ACC112 (cell line): ENCODE measurements around the gene LHPP.

Experiments
- H2AFZ ChIP-seq: fragments of 200-600 bp; sonication (generic); one replicate; pipeline ENCODE4 v1.6.0; 2017; ENCODE audit warnings: antibody characterized with exemption, low read length; ENCODE audit not compliant: unreplicated experiment
- H3K27ac ChIP-seq: fragments of 200-600 bp; sonication (generic); 2 replicates; pipeline ENCODE4 v1.5.1; 2014; ENCODE audit warnings: low read depth, mild to moderate bottlenecking, antibody characterized with exemption, low read length, moderate library complexity
- H3K27me3 ChIP-seq: fragments of 200-600 bp; sonication (generic); 2 replicates; pipeline ENCODE4 v1.6.1; 2014; ENCODE audit warnings: mild to moderate bottlenecking, antibody characterized with exemption, low read length, moderate library complexity, mixed read lengths; ENCODE audit not compliant: insufficient read depth
- H3K36me3 ChIP-seq: fragments of 200-600 bp; sonication (generic); 2 replicates; pipeline ENCODE4 v1.6.1; 2016; ENCODE audit warnings: mild to moderate bottlenecking, antibody characterized with exemption, low read length, moderate library complexity, mixed read lengths; ENCODE audit not compliant: insufficient read depth
- H3K4me1 ChIP-seq: fragments of 200-600 bp; sonication (generic); one replicate; pipeline ENCODE4 v1.6.1; 2016; ENCODE audit warnings: low read length, mixed read lengths; ENCODE audit not compliant: insufficient read depth, unreplicated experiment, control insufficient read depth
- H3K4me3 ChIP-seq: fragments of 200-600 bp; sonication (generic); 2 replicates; pipeline ENCODE4 v1.5.1; 2014; ENCODE audit warnings: mild to moderate bottlenecking, low read depth, low read length
- H3K79me2 ChIP-seq: fragments of 200-600 bp; sonication (generic); one replicate; pipeline ENCODE4 v1.6.0; 2016; ENCODE audit warnings: low read length; ENCODE audit not compliant: control insufficient read depth, unreplicated experiment, insufficient read depth

The LHPP gene

DNA sequence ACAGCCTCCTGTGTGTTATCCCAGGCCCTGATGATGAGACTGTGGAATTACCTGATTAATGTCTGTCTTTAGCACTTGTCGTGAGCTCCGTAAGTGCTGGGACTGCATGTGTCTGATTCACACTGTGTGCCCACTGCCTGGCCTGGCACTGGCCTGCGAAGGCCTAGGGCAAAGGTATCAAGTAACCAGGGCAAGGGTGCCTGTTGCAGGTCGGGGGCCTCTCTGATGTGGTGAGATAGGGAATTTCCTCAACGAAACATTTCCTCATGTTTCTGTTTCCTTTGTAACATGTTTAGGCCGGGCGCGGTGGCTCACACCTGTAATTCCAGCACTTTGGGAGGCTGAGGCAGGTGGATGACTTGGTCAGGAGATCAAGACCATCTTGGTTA, 50.4 kb downstream of the LHPP start:
- H3K4me3 ChIP-seq: no peak overlapping the region
- no peak overlapping the region for H3K27ac ChIP-seq
- H3K79me2 ChIP-seq: no peaks in the 10 kb centered on the region
- no peak overlapping the region for H2AFZ ChIP-seq
- no peaks in the 10 kb centered on the region for H3K27me3 ChIP-seq
- H3K4me1 ChIP-seq: no peaks in the 10 kb centered on the region
- no peaks in the 10 kb centered on the region for H3K36me3 ChIP-seq

DNA sequence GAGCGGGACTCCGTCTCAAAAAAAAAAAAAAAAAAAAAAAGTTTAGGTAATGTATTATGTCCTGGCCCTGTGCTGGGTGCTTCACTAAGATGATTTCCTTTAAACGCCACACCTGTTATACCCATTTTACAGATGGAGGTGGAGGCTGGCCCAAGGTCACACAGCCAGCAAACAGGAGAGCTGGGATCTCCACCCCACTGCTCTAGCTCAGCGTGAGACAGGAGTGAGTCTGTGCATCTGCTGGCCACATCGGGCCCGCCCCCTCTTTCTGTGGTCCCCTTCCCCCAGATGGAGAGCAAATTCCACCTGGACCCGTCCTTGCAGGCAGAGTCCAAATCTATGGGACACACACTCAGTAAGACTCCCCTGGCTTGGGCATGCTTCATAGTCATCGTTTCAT, 51.0 kb downstream of the LHPP start:
- Histone ChIP-seq H2AFZ (no peak overlapping the region), H3K79me2 (no peaks in the 10 kb centered on the region), H3K4me3 (no peak overlapping the region), H3K4me1 (no peaks in the 10 kb centered on the region), H3K27ac (no peak overlapping the region), H3K27me3 (no peaks in the 10 kb centered on the region), H3K36me3 (no peaks in the 10 kb centered on the region)

DNA sequence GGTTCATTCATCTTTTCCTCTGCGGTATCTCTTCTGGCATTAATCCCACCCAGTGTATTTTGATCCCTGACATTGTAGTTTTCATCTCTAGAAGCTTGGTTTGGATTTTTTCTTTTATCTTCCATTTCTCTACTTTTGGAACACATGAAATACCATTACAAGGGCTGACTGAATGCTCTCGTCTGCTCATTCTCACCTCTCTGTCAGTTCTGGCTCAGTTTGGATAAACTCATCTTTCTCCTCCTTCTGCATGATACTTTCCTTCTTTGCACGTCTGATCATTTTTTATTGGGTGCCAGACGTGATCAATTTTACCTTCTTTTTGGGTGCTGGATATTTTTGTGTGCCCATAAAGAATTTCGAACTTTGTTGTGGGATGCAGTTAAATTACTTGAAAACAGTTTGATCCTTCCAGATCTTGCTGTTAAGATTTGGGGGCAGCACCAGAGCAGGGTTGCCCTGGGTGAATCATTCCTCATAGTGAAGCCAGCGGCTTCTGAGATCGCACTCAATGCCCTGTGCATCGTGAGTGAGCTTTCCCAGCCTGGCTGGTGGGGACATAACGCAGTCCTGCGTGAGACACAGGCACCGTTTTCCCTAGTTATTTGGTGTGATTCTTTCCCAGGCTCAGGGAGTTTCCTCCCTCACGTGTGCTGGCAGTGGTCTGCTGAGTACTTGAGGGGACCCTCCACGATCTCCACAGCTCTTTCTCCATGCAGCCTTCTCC, 53.8 kb downstream of the LHPP start:
- H3K27me3 ChIP-seq: no peaks in the 10 kb centered on the region
- H3K79me2 ChIP-seq: no peaks in the 10 kb centered on the region
- H3K36me3 ChIP-seq: no peaks in the 10 kb centered on the region
- H2AFZ ChIP-seq: no peak overlapping the region
- no peak overlapping the region for H3K27ac ChIP-seq
- H3K4me1 ChIP-seq: no peaks in the 10 kb centered on the region
- H3K4me3 ChIP-seq: no peak overlapping the region

DNA sequence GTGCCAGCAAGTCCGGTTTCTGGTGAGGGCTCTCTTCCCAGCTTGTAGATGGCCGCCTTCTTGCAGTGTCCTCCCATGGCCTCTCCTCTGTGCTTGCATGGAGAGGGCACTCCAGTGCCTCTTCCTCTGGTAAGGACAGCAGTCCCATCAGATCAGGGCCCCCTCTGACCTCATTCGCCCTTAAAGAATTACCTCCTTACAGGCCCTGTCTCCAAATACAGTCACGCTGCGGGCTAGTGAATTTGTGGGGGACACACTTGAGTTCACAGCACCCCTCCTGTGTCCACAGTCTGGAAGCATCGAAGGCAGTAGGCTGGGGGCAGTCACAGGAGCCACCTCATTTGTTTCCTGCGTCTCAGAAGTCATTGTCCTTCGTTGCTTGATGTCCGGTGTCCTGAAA, 54.6 kb downstream of the LHPP start:
- Histone ChIP-seq H3K4me1 (no peaks in the 10 kb centered on the region), H3K27ac (no peak overlapping the region), H2AFZ (no peak overlapping the region), H3K4me3 (no peak overlapping the region), H3K27me3 (no peaks in the 10 kb centered on the region), H3K79me2 (no peaks in the 10 kb centered on the region), H3K36me3 (no peaks in the 10 kb centered on the region)

DNA sequence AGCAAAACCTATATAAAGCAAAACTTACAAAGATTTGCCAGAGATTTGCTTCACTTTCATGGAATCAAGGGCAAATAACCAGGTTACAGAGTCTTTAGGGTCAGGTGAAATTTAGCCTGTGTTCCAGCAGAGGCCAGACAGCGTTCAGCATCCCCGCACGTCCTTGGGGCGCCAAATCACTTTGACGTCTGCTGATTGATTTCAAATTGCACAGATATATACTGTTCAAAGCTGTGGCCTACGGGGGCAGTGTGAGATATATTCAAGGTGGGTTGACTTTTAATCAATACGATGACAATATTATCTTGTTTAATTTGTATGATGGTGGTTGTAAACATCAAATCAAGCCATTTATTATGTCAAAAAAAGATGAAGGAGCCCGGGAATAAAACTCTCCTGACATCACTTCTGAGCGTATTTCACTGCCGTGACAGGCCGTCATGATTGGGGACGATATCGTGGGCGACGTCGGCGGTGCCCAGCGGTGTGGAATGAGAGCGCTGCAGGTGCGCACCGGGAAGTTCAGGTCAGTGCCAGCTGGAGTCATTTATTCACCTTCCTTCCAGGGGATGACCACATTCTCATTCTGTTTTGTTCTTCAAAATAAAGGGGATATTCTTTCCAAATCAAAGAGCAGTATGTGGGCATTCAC, 55.2 kb downstream of the LHPP start:
- H3K79me2 ChIP-seq: no peaks in the 10 kb centered on the region
- H2AFZ ChIP-seq: no peak overlapping the region
- H3K27me3 ChIP-seq: no peaks in the 10 kb centered on the region
- no peaks in the 10 kb centered on the region for H3K4me1 ChIP-seq
- H3K4me3 ChIP-seq: no peak overlapping the region
- H3K36me3 ChIP-seq: no peaks in the 10 kb centered on the region
- H3K27ac ChIP-seq: no peak overlapping the region

DNA sequence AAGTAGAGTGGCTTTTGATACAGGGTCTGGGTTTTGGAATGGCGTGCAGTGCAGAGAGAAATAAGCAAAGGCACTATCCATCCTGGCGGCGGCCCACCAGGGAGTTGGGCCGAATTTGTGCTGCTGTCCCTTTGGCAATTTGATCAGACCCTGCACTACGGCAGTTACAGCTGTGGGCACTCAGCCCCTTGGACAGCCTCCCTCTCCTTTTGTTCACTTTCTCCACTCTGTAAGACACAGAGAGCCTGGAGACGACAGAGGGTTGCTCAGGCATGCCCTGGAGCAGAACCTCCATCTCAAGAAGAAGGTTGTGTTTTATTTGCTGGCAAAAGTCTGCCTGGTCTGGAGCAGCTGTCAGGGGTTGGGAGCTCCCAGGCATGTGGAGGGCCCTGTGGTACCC, 55.8 kb downstream of the LHPP start:
- H3K4me3 ChIP-seq: no peak overlapping the region
- no peaks in the 10 kb centered on the region for H3K36me3 ChIP-seq
- no peaks in the 10 kb centered on the region for H3K79me2 ChIP-seq
- no peak overlapping the region for H3K27ac ChIP-seq
- no peaks in the 10 kb centered on the region for H3K4me1 ChIP-seq
- H3K27me3 ChIP-seq: no peaks in the 10 kb centered on the region
- H2AFZ ChIP-seq: no peak overlapping the region

DNA sequence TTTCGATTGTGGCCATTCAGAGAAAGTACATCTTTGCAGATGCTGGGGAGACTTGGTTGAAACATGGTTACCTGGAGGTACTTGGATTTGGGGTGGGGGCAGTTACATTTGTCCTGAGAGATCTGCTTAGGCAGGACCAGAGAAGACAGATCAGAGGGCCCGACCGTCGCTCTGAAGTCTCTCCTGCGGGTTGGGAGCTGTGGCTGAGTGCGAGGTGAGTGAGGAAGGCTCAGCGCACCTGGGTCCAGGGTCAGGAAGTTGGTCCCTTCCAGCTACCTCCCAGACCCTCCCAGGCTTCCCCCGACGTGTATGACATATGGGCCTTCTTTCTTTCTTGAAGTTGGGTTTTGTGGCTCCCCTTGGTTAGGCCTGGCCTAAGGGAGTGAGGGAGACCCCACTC, 56.3 kb downstream of the LHPP start:
- no peaks in the 10 kb centered on the region for H3K4me1 ChIP-seq
- no peak overlapping the region for H3K27ac ChIP-seq
- H2AFZ ChIP-seq: no peak overlapping the region
- H3K4me3 ChIP-seq: no peak overlapping the region
- H3K79me2 ChIP-seq: no peaks in the 10 kb centered on the region
- H3K36me3 ChIP-seq: no peaks in the 10 kb centered on the region
- no peaks in the 10 kb centered on the region for H3K27me3 ChIP-seq

DNA sequence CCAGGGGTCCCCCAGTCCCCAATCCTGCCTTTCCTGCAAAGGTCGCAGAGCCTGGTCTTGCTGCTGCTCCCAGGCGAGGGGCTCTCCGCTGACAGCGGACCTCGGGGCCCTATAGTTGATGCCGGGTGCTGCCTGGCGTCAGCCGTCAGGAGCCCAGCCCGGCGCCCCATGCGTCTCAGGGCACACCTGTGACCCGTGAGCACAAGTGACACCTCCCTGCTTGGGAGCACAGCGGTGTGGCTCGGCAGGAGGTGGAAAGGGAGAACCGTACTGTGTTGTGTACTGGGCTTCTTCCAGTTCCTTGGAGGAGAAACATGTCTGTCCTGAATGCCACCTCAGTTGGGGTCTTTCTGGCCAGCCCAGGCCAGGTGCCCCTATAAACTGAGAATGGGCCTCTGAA, 56.7 kb downstream of the LHPP start:
- no peaks in the 10 kb centered on the region for H3K4me1 ChIP-seq
- H3K79me2 ChIP-seq: no peaks in the 10 kb centered on the region
- no peak overlapping the region for H3K27ac ChIP-seq
- H3K27me3 ChIP-seq: no peaks in the 10 kb centered on the region
- no peaks in the 10 kb centered on the region for H3K36me3 ChIP-seq
- no peak overlapping the region for H3K4me3 ChIP-seq
- H2AFZ ChIP-seq: no peak overlapping the region

DNA sequence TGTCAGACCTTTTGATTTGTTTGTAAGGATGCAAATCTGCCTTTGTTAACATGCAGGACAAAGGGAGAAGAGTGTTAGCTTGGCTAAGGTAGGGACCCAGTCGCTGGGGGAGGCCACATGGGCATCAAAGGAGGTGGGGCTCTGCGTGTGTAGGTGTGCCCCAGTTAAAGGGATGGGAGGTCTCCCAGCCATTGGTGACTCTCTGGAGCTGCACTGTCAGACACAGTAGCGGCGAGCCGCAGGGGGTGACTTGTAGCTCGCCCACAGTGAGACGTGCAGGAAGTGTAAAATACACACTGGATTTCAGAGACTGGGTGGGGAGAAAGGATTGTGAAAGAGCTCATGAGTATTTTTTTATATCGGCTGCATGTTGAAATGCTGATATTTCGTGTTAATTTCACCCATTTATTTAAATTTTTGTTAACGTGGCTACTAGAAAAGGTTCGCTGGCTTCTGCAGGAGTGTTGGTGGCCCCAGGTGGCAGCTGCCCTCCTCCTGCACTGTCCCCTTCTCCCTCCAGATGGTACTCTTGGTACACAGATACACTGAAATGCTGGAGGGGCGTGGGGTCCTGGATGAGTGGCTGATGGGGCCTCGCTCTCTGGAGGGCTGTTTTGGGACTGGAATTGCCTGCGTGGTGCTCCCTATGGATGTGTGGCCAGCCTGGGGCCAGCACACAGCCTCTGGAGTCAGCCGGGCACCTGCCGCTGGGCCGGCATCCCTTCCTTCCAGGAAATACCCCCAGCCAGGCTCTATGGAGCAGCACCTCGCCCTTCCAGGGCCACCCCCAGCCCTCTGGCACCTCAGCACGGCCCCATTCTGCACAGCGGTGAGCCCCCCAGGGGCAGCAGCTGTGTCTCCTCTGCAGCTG, 59.2 kb downstream of the LHPP start:
- no peaks in the 10 kb centered on the region for H3K79me2 ChIP-seq
- H3K27me3 ChIP-seq: no peaks in the 10 kb centered on the region
- H3K27ac ChIP-seq: no peak overlapping the region
- H3K36me3 ChIP-seq: no peaks in the 10 kb centered on the region
- H3K4me1 ChIP-seq: no peaks in the 10 kb centered on the region
- H2AFZ ChIP-seq: no peak overlapping the region
- no peak overlapping the region for H3K4me3 ChIP-seq

DNA sequence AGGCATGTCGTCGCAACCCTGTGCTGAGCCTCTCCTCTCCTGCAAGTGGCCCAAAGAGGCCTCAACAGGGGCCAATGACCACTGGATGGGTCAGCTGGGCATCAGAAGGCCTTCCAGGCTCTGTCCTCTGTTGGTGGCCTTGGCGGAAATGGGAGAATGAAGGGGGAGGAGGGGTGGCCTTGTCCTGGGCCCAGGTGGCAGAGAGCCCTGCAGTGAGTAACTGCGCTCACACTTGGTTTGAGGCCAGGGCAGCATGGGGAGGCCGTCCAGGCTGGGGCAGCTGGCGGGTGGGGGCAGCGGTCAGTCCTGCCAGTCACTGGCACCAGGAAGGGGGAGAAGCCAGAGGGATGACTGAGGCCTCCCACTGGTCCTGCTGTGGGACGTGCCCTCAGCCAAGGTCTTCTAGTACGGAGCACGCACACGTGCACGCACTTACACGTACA, 59.8 kb downstream of the LHPP start:
- no peaks in the 10 kb centered on the region for H3K79me2 ChIP-seq
- H3K27me3 ChIP-seq: no peaks in the 10 kb centered on the region
- no peaks in the 10 kb centered on the region for H3K4me1 ChIP-seq
- no peak overlapping the region for H3K4me3 ChIP-seq
- no peaks in the 10 kb centered on the region for H3K36me3 ChIP-seq
- H2AFZ ChIP-seq: no peak overlapping the region
- H3K27ac ChIP-seq: no peak overlapping the region
